ENCODE measurements around the gene PAPPA2. TPM values are rescaled to one million over a fixed set of nuclear protein-coding genes. Genes with fewer than 3 reads are reported as not detected.

Gene PAPPA2
- total and polyA plus RNA-seq, 2 donors from 2014 or later = 4.9 to 93.5 TPM

GRCh38 chr1:176863613-176864012, 400.6 kb downstream of the PAPPA2 start:
- FAIRE-seq (no peak), DNase-seq (no peak)
- no peaks in the 10 kb centered on the region for H3K9me3 ChIP-seq (ENCODE audit: control insufficient read depth in 2 of 3, insufficient read depth in 1 of 3, low read length in 3 of 3)
- no peaks in the 10 kb centered on the region for H3K4me1 ChIP-seq (ENCODE audit: control insufficient read depth in 2 of 3, insufficient read depth in 2 of 3, low read depth in 1 of 3, low read length in 3 of 3)
- no peak for TF ChIP-seq CTCF (IDR thresholded peaks at IDR 0.05; ENCODE audit: borderline replicate concordance, extremely low read depth, insufficient read depth)
- H3K27ac ChIP-seq (ENCODE audit: low read depth in 2 of 2, low read length in 2 of 2) = no peak overlapping the region
- no peaks in the 10 kb centered on the region for H3K27me3 ChIP-seq (ENCODE audit: control insufficient read depth, insufficient read depth, low read length)
- H3K4me3 ChIP-seq (ENCODE audit: low read length in 3 of 3) = no peak overlapping the region
- H3K36me3 ChIP-seq (ENCODE audit: control insufficient read depth in 2 of 3, insufficient read depth in 3 of 3, low read length in 3 of 3) = no peaks in the 10 kb centered on the region
- H3K9ac ChIP-seq (ENCODE audit: low read length in 3 of 3) = no peak overlapping the region
- intact Hi-C loops (cut with DNase I) = no loop called here

- no peaks in the 10 kb centered on the region for H3K36me3 ChIP-seq (ENCODE audit: control insufficient read depth in 2 of 3, insufficient read depth in 3 of 3, low read length in 3 of 3)
- no peak overlapping the region for H3K4me3 ChIP-seq (ENCODE audit: low read length in 3 of 3)
- H3K9me3 ChIP-seq (ENCODE audit: control insufficient read depth in 2 of 3, insufficient read depth in 1 of 3, low read length in 3 of 3) = no peaks in the 10 kb centered on the region
- DNase-seq (no peak), FAIRE-seq (no peak)
- H3K4me1 ChIP-seq (ENCODE audit: control insufficient read depth in 2 of 3, insufficient read depth in 2 of 3, low read depth in 1 of 3, low read length in 3 of 3) = no peaks in the 10 kb centered on the region
- no peak overlapping the region for H3K9ac ChIP-seq (ENCODE audit: low read length in 3 of 3)
- no peaks in the 10 kb centered on the region for H3K27me3 ChIP-seq (ENCODE audit: control insufficient read depth, insufficient read depth, low read length)
- intact Hi-C loops (cut with DNase I) = no loop called here
- TF ChIP-seq CTCF (IDR thresholded peaks at IDR 0.05; ENCODE audit: borderline replicate concordance, extremely low read depth, insufficient read depth) = no peak
- no peak overlapping the region for H3K27ac ChIP-seq (ENCODE audit: low read depth in 2 of 2, low read length in 2 of 2)
Measured at GRCh38 chr1:176864211-176864610, 401.2 kb downstream of the PAPPA2 start.

- FAIRE-seq = no peak
- Histone ChIP-seq H3K9ac (ENCODE audit: low read length in 3 of 3) (no peak overlapping the region), H3K4me1 (ENCODE audit: control insufficient read depth in 2 of 3, insufficient read depth in 2 of 3, low read depth in 1 of 3, low read length in 3 of 3) (no peaks in the 10 kb centered on the region), H3K4me3 (ENCODE audit: low read length in 3 of 3) (no peak overlapping the region), H3K27ac (ENCODE audit: low read depth in 2 of 2, low read length in 2 of 2) (no peak overlapping the region), H3K36me3 (ENCODE audit: control insufficient read depth in 2 of 3, insufficient read depth in 3 of 3, low read length in 3 of 3) (no peaks in the 10 kb centered on the region), H3K9me3 (ENCODE audit: control insufficient read depth in 2 of 3, insufficient read depth in 1 of 3, low read length in 3 of 3) (no peaks in the 10 kb centered on the region), H3K27me3 (ENCODE audit: control insufficient read depth, insufficient read depth, low read length) (no peaks in the 10 kb centered on the region)
- DNase-seq = no peak
- intact Hi-C loops (cut with DNase I) = no loop called here
- TF ChIP-seq CTCF (IDR thresholded peaks at IDR 0.05; ENCODE audit: borderline replicate concordance, extremely low read depth, insufficient read depth) = no peak
Measured at GRCh38 chr1:176866011-176866714, 403.2 kb downstream of the PAPPA2 start.

- DNase-seq (no peak), FAIRE-seq (no peak)
- Histone ChIP-seq H3K4me1 (ENCODE audit: control insufficient read depth in 2 of 3, insufficient read depth in 2 of 3, low read depth in 1 of 3, low read length in 3 of 3) (no peaks in the 10 kb centered on the region), H3K4me3 (ENCODE audit: low read length in 3 of 3) (no peak overlapping the region), H3K27ac (ENCODE audit: low read depth in 2 of 2, low read length in 2 of 2) (no peak overlapping the region), H3K9me3 (ENCODE audit: control insufficient read depth in 2 of 3, insufficient read depth in 1 of 3, low read length in 3 of 3) (no peaks in the 10 kb centered on the region), H3K36me3 (ENCODE audit: control insufficient read depth in 2 of 3, insufficient read depth in 3 of 3, low read length in 3 of 3) (no peaks in the 10 kb centered on the region), H3K9ac (ENCODE audit: low read length in 3 of 3) (no peak overlapping the region), H3K27me3 (ENCODE audit: control insufficient read depth, insufficient read depth, low read length) (no peaks in the 10 kb centered on the region)
- intact Hi-C loops (cut with DNase I) = no loop called here
- no peak for TF ChIP-seq CTCF (IDR thresholded peaks at IDR 0.05; ENCODE audit: borderline replicate concordance, extremely low read depth, insufficient read depth)
Measured at GRCh38 chr1:176869577-176869976, 406.6 kb downstream of the PAPPA2 start.

Measured in kidney (tissue), 14 donors.